ENCODE data around the gene PAGE4.

GRCh38 chrX:49878834-49879655 lies 49.9 kb downstream of the PAGE4 start, which contains the start of gene USP27X:
- TF ChIP-seq ZFX (IDR thresholded peaks at IDR 0.05; ENCODE audit: borderline replicate concordance): no peak
- TF ChIP-seq CTCF (IDR thresholded peaks at IDR 0.05): peak; percentile 62
